K562 (cell line): ENCODE data around the gene ACOT2. TPM values are rescaled to one million over a fixed set of nuclear protein-coding genes. Genes with fewer than 3 reads are reported as not detected.

Source experiments
- ATAC-seq: fragments of 200-7000 bp; cut with Tn5 transposase; 3 replicates; pipeline ENCODE4 v1.9.1; 2020; ENCODE audit warnings: moderate library complexity
- BruUV-seq: library from RNA; stranded (reverse); fragments of 400-500 nt; replicated peaks from 2 replicates; lab custom pipeline; 2021; lab: Mats Ljungman, UMichigan
- CTCF ChIA-PET: fragments of 300-600 bp; formaldehyde crosslinking; extraction: SDS; loops from one replicate; lab custom pipeline; 2021; ENCODE audit warnings: low intra/inter-chr PET ratio; lab: Yijun Ruan, JAX
- POLR2A ChIA-PET: fragments of 300-600, 350-650 bp; sonication (Branson Sonifier 250); formaldehyde crosslinking; extraction: SDS; loops from one replicate; lab custom pipeline; 2021; ENCODE audit warnings: antibody characterized with exemption, inconsistent platforms; lab: Yijun Ruan, JAX
- DNase-seq, 4 experiments: peaks; one replicate each; pipeline versions ENCODE4 v3.0.0 to v3.0.0-alpha.2; 2011 to 2018; ENCODE audit warnings: low spot score in 3 of 4, mixed read lengths in 3 of 4; ENCODE audit errors: extremely low read depth in 1 of 4
- FAIRE-seq: peaks from 2 replicates; lab custom pipeline; 2011; peaks lifted over from hg19 to GRCh38; lab: Jason Lieb, UNC
- H2AFZ ChIP-seq: 2 replicates; pipeline ENCODE4 v1.6.0; 2011; ENCODE audit warnings: low read depth, low read length, control low read depth, inconsistent platforms
- H3K27ac ChIP-seq: fragments of 200-600 bp; 3 replicates; pipeline ENCODE4 v1.8.0; 2011; ENCODE audit warnings: low read depth, mild to moderate bottlenecking, control low read depth, inconsistent platforms, low read length, moderate library complexity, mixed read lengths; ENCODE audit errors: extremely low read depth
- H3K27me3 ChIP-seq, 2 experiments: fragments of 300-600 bp in 1 of 2; 2 replicates in 1 of 2; 3 replicates in 1 of 2; pipeline versions ENCODE4 v1.6.0 to v1.8.0; 2011; ENCODE audit warnings: inconsistent platforms in 2 of 2, low read length in 2 of 2, mild to moderate bottlenecking in 1 of 2, mixed read lengths in 1 of 2, moderate library complexity in 1 of 2; ENCODE audit not compliant: control insufficient read depth in 2 of 2, insufficient read depth in 2 of 2
- H3K36me3 ChIP-seq: fragments of 300-600 bp; 3 replicates; pipeline ENCODE4 v1.8.0; 2011; ENCODE audit warnings: mild to moderate bottlenecking, low read length, inconsistent platforms; ENCODE audit not compliant: control insufficient read depth, insufficient read depth
- H3K4me1 ChIP-seq, 2 experiments: fragments of 200-600 bp in 1 of 2; replicated peaks in 1 of 2; 2 replicates in 1 of 2; 3 replicates in 1 of 2; pipeline versions ENCODE4 v1.5.1 to v1.8.0; 2011; ENCODE audit warnings: inconsistent platforms in 2 of 2, low read length in 2 of 2, mild to moderate bottlenecking in 1 of 2, mixed read lengths in 1 of 2, moderate library complexity in 1 of 2; ENCODE audit not compliant: control insufficient read depth in 2 of 2, insufficient read depth in 2 of 2
- H3K4me2 ChIP-seq: 2 replicates; pipeline ENCODE4 v1.6.1; 2011; ENCODE audit warnings: low read length, control low read depth, inconsistent platforms, mixed read lengths; ENCODE audit not compliant: insufficient read depth
- H3K4me3 ChIP-seq: fragments of 200-600 bp; sonication (generic), shearing (Covaris generic); 2 replicates; pipeline ENCODE4 v1.5.1; 2016; ENCODE audit warnings: control low read depth, inconsistent platforms
- H3K79me2 ChIP-seq: fragments of 200-600 bp; 3 replicates; pipeline ENCODE4 v1.8.0; 2011; ENCODE audit warnings: low read length, inconsistent platforms; ENCODE audit not compliant: control insufficient read depth, insufficient read depth
- H3K9ac ChIP-seq, 2 experiments: 2 replicates each; pipeline versions ENCODE4 v1.6.0 to v1.6.1; 2011; ENCODE audit warnings: low read depth in 2 of 2, low read length in 2 of 2, control low read depth in 1 of 2, inconsistent platforms in 1 of 2, mild to moderate bottlenecking in 1 of 2, mixed read lengths in 1 of 2; ENCODE audit not compliant: insufficient read depth in 1 of 2
- H3K9me1 ChIP-seq: one replicate; pipeline ENCODE4 v1.6.0; 2011; ENCODE audit warnings: inconsistent platforms, mild to moderate bottlenecking, low read length, moderate library complexity; ENCODE audit not compliant: control insufficient read depth, insufficient read depth
- H3K9me3 ChIP-seq: replicated peaks from 2 replicates; pipeline ENCODE4 v1.5.1; 2011; ENCODE audit warnings: low read depth, low read length, inconsistent platforms; ENCODE audit not compliant: control insufficient read depth, insufficient read depth
- H4K20me1 ChIP-seq: replicated peaks from 2 replicates; pipeline ENCODE4 v1.6.1; 2011; ENCODE audit warnings: low read length, inconsistent platforms, mixed read lengths; ENCODE audit not compliant: control insufficient read depth, insufficient read depth
- ERF ChIP-seq: fragments of 450-650 bp; formaldehyde crosslinking; IDR thresholded peaks from 2 replicates; pipeline ENCODE4 v1.4.0; 2020; ENCODE audit warnings: mild to moderate bottlenecking, mixed read lengths
- KLF10 ChIP-seq: fragments of 250-450 bp; sonication (Bioruptor Pico); IDR thresholded peaks from 2 replicates; pipeline ENCODE4 v1.6.1; 2021; ENCODE audit warnings: matching md5 sums
- NBN ChIP-seq: fragments of 450-650 bp; IDR thresholded peaks from 2 replicates; pipeline ENCODE4 v1.6.1; 2016; ENCODE audit warnings: low read depth, mild to moderate bottlenecking
- NFE2 ChIP-seq: IDR thresholded peaks from 2 replicates; pipeline ENCODE4 v1.6.1; 2014; ENCODE audit warnings: antibody characterized with exemption, low read depth
- PCBP2 ChIP-seq: fragments of 200-400 bp; formaldehyde crosslinking; IDR thresholded peaks from 2 replicates; pipeline ENCODE4 v1.6.1; 2018; ENCODE audit warnings: low read length, low read depth, mild to moderate bottlenecking, moderate library complexity; ENCODE audit not compliant: poor library complexity, severe bottlenecking
- SRSF7 ChIP-seq: fragments of 200-400 bp; formaldehyde crosslinking; optimal IDR thresholded peaks from 2 replicates; pipeline ENCODE3; 2017; ENCODE audit warnings: mild to moderate bottlenecking, low read depth, low read length
- ZNF124 ChIP-seq: sonication (generic); formaldehyde crosslinking; IDR thresholded peaks from 2 replicates; pipeline ENCODE4 v1.8.1; 2022; ENCODE audit warnings: missing genetic modification reagents
- ZNF274 ChIP-seq: IDR thresholded peaks from 2 replicates; pipeline ENCODE4 v1.6.1; 2011; ENCODE audit warnings: low read depth, mild to moderate bottlenecking, low read length, moderate library complexity, borderline replicate concordance
- WGBS: fragments of 100-300 bp; shearing (Covaris generic); methylation state at CpG from one replicate; pipeline ENCODE4 v1.1.6; 2016; ENCODE audit warnings: low coverage, mixed read lengths; ENCODE audit not compliant: insufficient coverage; ENCODE audit errors: missing lambda C conversion rate; 5-methylcytosine and 5-hydroxymethylcytosine counted together
- in situ Hi-C: fragments of 300-500 bp; cut with MboI; formaldehyde crosslinking; loops from 4 replicates; pipeline ENCODE4 v1.15.0; 2018; ENCODE audit warnings: inconsistent platforms, mixed read lengths
- intact Hi-C: fragments of 100-400 bp; cut with micrococcal nuclease; formaldehyde crosslinking; loops from 2 replicates; pipeline ENCODE4 v1.14.2; 2022
- polyA plus RNA-seq, 8 experiments: library from polyadenylated mRNA; depleted of rRNA in 4 of 8; stranded (reverse) in 5 of 8; unstranded in 3 of 8; fragments of >200 nt; fragmentation: Nextera tagmentation in 2 of 8; fragmentation: Illumina TruSeq in 1 of 8; extraction: Ambion mirVana in 2 of 8; extraction: Trizol in 1 of 8; gene quantifications; 2 replicates each; pipeline versions ENCODE4 v1.2.1 to v1.2.3, GENCODE V29; 2011 to 2014; ENCODE audit warnings: inconsistent platforms in 1 of 8, missing spikeins in 1 of 8
- total RNA-seq, 7 experiments: library from RNA; depleted of rRNA in 6 of 7; stranded (reverse); fragments of >200 nt in 6 of 7; fragmentation: Illumina TruSeq in 2 of 7; extraction: Trizol in 2 of 7; gene quantifications; 2 replicates each; pipeline versions ENCODE4 v1.2.1 to v1.2.3, GENCODE V29; 2011 to 2021; ENCODE audit warnings: low replicate concordance in 1 of 7
- TF ChIP-seq, protein P1 (sequence below): fragments of 150-350 bp; conservative IDR thresholded peaks from 2 replicates; pipeline ENCODE4 v1.6.1; 2014; ENCODE audit warnings: low read length

The ACOT2 gene
- total and polyA plus RNA-seq, 9 of the 15 experiments (the other 6 are each of a cell fraction or from before 2014, with no cell fraction given) = 0.04 to 0.15 (median 0.04) TPM; not detected in 6

DNA sequence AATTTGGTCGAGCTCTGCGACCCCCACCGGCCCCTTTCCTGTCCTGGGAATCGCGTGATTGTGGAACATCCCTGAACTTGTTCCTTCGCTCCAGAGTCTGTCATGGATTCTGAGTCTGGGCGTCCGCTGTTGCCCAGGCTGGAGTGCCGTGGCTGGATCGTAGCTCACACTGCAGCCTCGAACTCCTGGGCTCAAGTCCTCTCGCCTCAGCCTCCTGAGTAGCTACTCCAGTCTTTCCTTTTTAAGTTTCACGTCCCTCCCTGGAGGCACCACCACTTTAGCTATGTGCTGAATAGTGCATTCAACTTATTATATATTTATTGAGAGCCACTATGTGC lies 44.0 kb downstream of the ACOT2 start:
- FAIRE-seq (no peak), DNase-seq (no peak), ATAC-seq (peak; percentile 55)
- Histone ChIP-seq H3K9me3 (no peaks in the 10 kb centered on the region), H3K9ac (peak overlapping the region; percentile 38 to 84; a peak in 3 of 4 replicates), H4K20me1 (no peaks in the 10 kb centered on the region), H2AFZ (peak overlapping the region; percentile 82), H3K4me1 (peaks cover 0 to 10% of the 10 kb centered on the region in 2 experiments; a peak in 2 of 5 replicates), H3K36me3 (no peaks in the 10 kb centered on the region), H3K27me3 (no peaks in the 10 kb centered on the region), H3K4me2 (peak overlapping the region; percentile 55; the same call in 1 of the 2 replicates), H3K79me2 (no peaks in the 10 kb centered on the region), H3K9me1 (no peaks in the 10 kb centered on the region), H3K4me3 (peak overlapping the region; percentile 43), H3K27ac (no peak overlapping the region)
- no TSS peak for BruUV-seq
- no peak for TF ChIP-seq NBN
- TF ChIP-seq, protein P1, sequence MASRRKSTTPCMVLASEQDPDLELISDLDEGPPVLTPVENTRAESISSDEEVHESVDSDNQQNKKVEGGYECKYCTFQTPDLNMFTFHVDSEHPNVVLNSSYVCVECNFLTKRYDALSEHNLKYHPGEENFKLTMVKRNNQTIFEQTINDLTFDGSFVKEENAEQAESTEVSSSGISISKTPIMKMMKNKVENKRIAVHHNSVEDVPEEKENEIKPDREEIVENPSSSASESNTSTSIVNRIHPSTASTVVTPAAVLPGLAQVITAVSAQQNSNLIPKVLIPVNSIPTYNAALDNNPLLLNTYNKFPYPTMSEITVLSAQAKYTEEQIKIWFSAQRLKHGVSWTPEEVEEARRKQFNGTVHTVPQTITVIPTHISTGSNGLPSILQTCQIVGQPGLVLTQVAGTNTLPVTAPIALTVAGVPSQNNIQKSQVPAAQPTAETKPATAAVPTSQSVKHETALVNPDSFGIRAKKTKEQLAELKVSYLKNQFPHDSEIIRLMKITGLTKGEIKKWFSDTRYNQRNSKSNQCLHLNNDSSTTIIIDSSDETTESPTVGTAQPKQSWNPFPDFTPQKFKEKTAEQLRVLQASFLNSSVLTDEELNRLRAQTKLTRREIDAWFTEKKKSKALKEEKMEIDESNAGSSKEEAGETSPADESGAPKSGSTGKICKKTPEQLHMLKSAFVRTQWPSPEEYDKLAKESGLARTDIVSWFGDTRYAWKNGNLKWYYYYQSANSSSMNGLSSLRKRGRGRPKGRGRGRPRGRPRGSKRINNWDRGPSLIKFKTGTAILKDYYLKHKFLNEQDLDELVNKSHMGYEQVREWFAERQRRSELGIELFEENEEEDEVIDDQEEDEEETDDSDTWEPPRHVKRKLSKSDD = no peak
- TF ChIP-seq ERF = no peak
- TF ChIP-seq ZNF274 = no peak
- TF ChIP-seq KLF10 (CRISPR knock-in tag) = no peak
- no peak for TF ChIP-seq SRSF7
- no peak for TF ChIP-seq NFE2
- no peak for TF ChIP-seq ZNF124 (CRISPR knock-in tag)
- no peak for TF ChIP-seq PCBP2
- WGBS = 20% methylated on average over 8 of the region's 13 CpGs
- in situ Hi-C loops (no loop called here), intact Hi-C loops (no loop called here)
- ChIA-PET CTCF (no interaction called here), POLR2A (interaction anchor here (1.3 kb wide), 1 partner anchor 13 kb away, joined by 3 read pairs; no protein-coding TSS in a partner anchor)
